DND-41 (cell line): ENCODE measurements around the gene MRPL27.

Experiments
- EZH2 ChIP-seq: IDR thresholded peaks from 3 replicates; pipeline ENCODE4 v1.6.1; 2012; ENCODE audit warnings: borderline replicate concordance, low read depth, mild to moderate bottlenecking, moderate library complexity, low read length, inconsistent platforms; ENCODE audit not compliant: severe bottlenecking
- TF ChIP-seq, protein P1 (sequence below): IDR thresholded peaks from 2 replicates; pipeline ENCODE4 v1.5.1; 2012; ENCODE audit warnings: borderline replicate concordance, low read length, moderate library complexity, mild to moderate bottlenecking; ENCODE audit not compliant: poor library complexity, severe bottlenecking; ENCODE audit errors: extremely low read depth

DNA sequence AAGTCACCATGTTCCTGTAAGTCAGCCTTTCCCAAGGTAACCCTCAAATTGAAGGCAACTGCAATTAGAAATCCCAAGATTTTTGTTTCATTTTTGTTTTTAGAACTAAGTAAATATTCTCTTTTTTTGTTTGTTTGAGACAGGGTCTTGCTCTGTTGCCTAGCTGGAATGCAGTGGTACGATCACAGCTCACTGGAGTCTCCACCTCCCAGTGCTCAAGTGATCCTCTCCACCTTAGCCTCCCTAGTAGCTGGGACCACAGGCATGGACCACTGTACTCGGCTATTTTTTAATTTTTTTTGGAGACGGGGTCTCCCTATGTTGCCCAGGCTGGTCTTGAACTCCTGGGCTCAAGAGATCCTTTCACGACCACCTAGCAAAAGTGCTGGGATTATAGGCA is 34.9 kb upstream of the MRPL27 start:
- TF ChIP-seq, protein P1, sequence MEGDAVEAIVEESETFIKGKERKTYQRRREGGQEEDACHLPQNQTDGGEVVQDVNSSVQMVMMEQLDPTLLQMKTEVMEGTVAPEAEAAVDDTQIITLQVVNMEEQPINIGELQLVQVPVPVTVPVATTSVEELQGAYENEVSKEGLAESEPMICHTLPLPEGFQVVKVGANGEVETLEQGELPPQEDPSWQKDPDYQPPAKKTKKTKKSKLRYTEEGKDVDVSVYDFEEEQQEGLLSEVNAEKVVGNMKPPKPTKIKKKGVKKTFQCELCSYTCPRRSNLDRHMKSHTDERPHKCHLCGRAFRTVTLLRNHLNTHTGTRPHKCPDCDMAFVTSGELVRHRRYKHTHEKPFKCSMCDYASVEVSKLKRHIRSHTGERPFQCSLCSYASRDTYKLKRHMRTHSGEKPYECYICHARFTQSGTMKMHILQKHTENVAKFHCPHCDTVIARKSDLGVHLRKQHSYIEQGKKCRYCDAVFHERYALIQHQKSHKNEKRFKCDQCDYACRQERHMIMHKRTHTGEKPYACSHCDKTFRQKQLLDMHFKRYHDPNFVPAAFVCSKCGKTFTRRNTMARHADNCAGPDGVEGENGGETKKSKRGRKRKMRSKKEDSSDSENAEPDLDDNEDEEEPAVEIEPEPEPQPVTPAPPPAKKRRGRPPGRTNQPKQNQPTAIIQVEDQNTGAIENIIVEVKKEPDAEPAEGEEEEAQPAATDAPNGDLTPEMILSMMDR: no peak
- no peak for TF ChIP-seq EZH2
